ENCODE results near the gene LYZL1. TPM values are rescaled to one million over a fixed set of nuclear protein-coding genes. Genes with fewer than 3 reads are reported as not detected.
"Not testable (repeated sequence)": the region's sequence is repeated elsewhere in the genome, so short reads cannot be mapped to it uniquely, and the experiment has no call there.

The LYZL1 gene
- total RNA-seq, 1 donor: not detected

GRCh38 chr10:29280488-29280840 lies 8.4 kb upstream of the LYZL1 start:
- DNase-seq (ENCODE audit: low read depth): no peak
- no peak for TF ChIP-seq CTCF (IDR thresholded peaks at IDR 0.05; ENCODE audit: insufficient read depth, low read depth, low read length)
- H3K4me3 ChIP-seq (ENCODE audit: low read depth, low read length): no peak overlapping the region

GRCh38 chr10:29285624-29286051 lies 3.2 kb upstream of the LYZL1 start:
- no peak overlapping the region for H3K4me3 ChIP-seq (ENCODE audit: low read depth, low read length)
- TF ChIP-seq CTCF (IDR thresholded peaks at IDR 0.05; ENCODE audit: insufficient read depth, low read depth, low read length): no peak
- DNase-seq (ENCODE audit: low read depth): no peak

GRCh38 chr10:29287635-29288034 lies 1.2 kb upstream of the LYZL1 start:
- DNase-seq (ENCODE audit: low read depth): no peak
- H3K4me3 ChIP-seq (ENCODE audit: low read depth, low read length): no peak overlapping the region
- no peak for TF ChIP-seq CTCF (IDR thresholded peaks at IDR 0.05; ENCODE audit: insufficient read depth, low read depth, low read length)

GRCh38 chr10:29291561-29291960 lies 2.7 kb downstream of the LYZL1 start:
- DNase-seq (ENCODE audit: low read depth); H3K4me3 ChIP-seq (ENCODE audit: low read depth, low read length): not testable (repeated sequence)

GRCh38 chr10:29292406-29292805 lies 3.5 kb downstream of the LYZL1 start:
- not testable (repeated sequence) for H3K4me3 ChIP-seq (ENCODE audit: low read depth, low read length); DNase-seq (ENCODE audit: low read depth)

GRCh38 chr10:29295813-29296212 lies 6.9 kb downstream of the LYZL1 start:
- H3K4me3 ChIP-seq (ENCODE audit: low read depth, low read length): no peak overlapping the region
- DNase-seq (ENCODE audit: low read depth): no peak
- TF ChIP-seq CTCF (IDR thresholded peaks at IDR 0.05; ENCODE audit: insufficient read depth, low read depth, low read length): no peak

GRCh38 chr10:29297678-29298077 lies 8.8 kb downstream of the LYZL1 start:
- TF ChIP-seq CTCF (IDR thresholded peaks at IDR 0.05; ENCODE audit: insufficient read depth, low read depth, low read length): no peak
- peak; percentile 25 for DNase-seq (ENCODE audit: low read depth)
- no peak overlapping the region for H3K4me3 ChIP-seq (ENCODE audit: low read depth, low read length)

- no peak for TF ChIP-seq CTCF (IDR thresholded peaks at IDR 0.05; ENCODE audit: insufficient read depth, low read depth, low read length)
- H3K4me3 ChIP-seq (ENCODE audit: low read depth, low read length): no peak overlapping the region
- DNase-seq (ENCODE audit: low read depth): no peak
Measured at GRCh38 chr10:29301359-29301910, 12.6 kb downstream of the LYZL1 start.
